ENCODE measurements around the gene SPATA16.
"Not testable (repeated sequence)": the region's sequence is repeated elsewhere in the genome, so short reads cannot be mapped to it uniquely, and the experiment has no call there.

Gene SPATA16

GRCh38 chr3:173037840-173038483 lies 103.1 kb downstream of the SPATA16 start:
- Mint-ChIP-seq H3K27ac (no peak overlapping the region), H3K4me1 (no peaks in the 10 kb centered on the region), H3K27me3 (no peaks in the 10 kb centered on the region), H3K36me3 (ENCODE audit: low read depth) (no peaks in the 10 kb centered on the region), H3K9me3 (no peaks in the 10 kb centered on the region), H3K4me3 (no peak overlapping the region)
- DNase-seq (no peak), ATAC-seq (no peak)

- no peak for ATAC-seq
- Mint-ChIP-seq H3K4me1 (no peaks in the 10 kb centered on the region), H3K36me3 (ENCODE audit: low read depth) (no peaks in the 10 kb centered on the region), H3K9me3 (no peaks in the 10 kb centered on the region), H3K4me3 (no peak overlapping the region), H3K27me3 (peaks cover 5% of the 10 kb centered on the region), H3K27ac (no peak overlapping the region)
- DNase-seq: no peak
Observed at GRCh38 chr3:173030273-173030672, 110.8 kb downstream of the SPATA16 start.

- Mint-ChIP-seq H3K9me3 (no peaks in the 10 kb centered on the region), H3K36me3 (ENCODE audit: low read depth) (no peaks in the 10 kb centered on the region), H3K27me3 (peaks cover 5% of the 10 kb centered on the region), H3K27ac (no peak overlapping the region), H3K4me1 (no peaks in the 10 kb centered on the region), H3K4me3 (no peak overlapping the region)
- no peak for ATAC-seq
- DNase-seq: no peak
Observed at GRCh38 chr3:173028351-173028750, 112.7 kb downstream of the SPATA16 start.

GRCh38 chr3:173027429-173027828 lies 113.6 kb downstream of the SPATA16 start:
- H3K27me3 Mint-ChIP-seq: peaks cover 5% of the 10 kb centered on the region
- H3K27ac Mint-ChIP-seq: no peak overlapping the region
- ATAC-seq (no peak), DNase-seq (no peak)
- no peaks in the 10 kb centered on the region for H3K9me3 Mint-ChIP-seq
- no peaks in the 10 kb centered on the region for H3K36me3 Mint-ChIP-seq (ENCODE audit: low read depth)
- H3K4me3 Mint-ChIP-seq: no peak overlapping the region
- H3K4me1 Mint-ChIP-seq: no peaks in the 10 kb centered on the region

GRCh38 chr3:173025941-173026340 lies 115.1 kb downstream of the SPATA16 start:
- Mint-ChIP-seq H3K36me3 (ENCODE audit: low read depth) (no peaks in the 10 kb centered on the region), H3K9me3 (peaks cover 2% of the 10 kb centered on the region), H3K27me3 (peaks cover 5% of the 10 kb centered on the region), H3K4me3 (no peak overlapping the region), H3K4me1 (no peaks in the 10 kb centered on the region), H3K27ac (no peak overlapping the region)
- ATAC-seq: no peak
- no peak for DNase-seq

- no peak for ATAC-seq
- no peak overlapping the region for H3K4me3 Mint-ChIP-seq
- no peak overlapping the region for H3K27ac Mint-ChIP-seq
- no peak for DNase-seq
- H3K9me3 Mint-ChIP-seq: peaks cover 4% of the 10 kb centered on the region
- no peaks in the 10 kb centered on the region for H3K36me3 Mint-ChIP-seq (ENCODE audit: low read depth)
- no peaks in the 10 kb centered on the region for H3K4me1 Mint-ChIP-seq
- no peaks in the 10 kb centered on the region for H3K27me3 Mint-ChIP-seq
Observed at GRCh38 chr3:173021547-173022185, 119.4 kb downstream of the SPATA16 start.

- H3K4me1 Mint-ChIP-seq; H3K9me3 Mint-ChIP-seq; H3K27ac Mint-ChIP-seq; ATAC-seq; H3K4me3 Mint-ChIP-seq; H3K36me3 Mint-ChIP-seq (ENCODE audit: low read depth); H3K27me3 Mint-ChIP-seq; DNase-seq: not testable (repeated sequence)
Observed at GRCh38 chr3:173020128-173020527, 120.9 kb downstream of the SPATA16 start.

- Mint-ChIP-seq H3K4me1 (no peaks in the 10 kb centered on the region), H3K36me3 (ENCODE audit: low read depth) (no peaks in the 10 kb centered on the region), H3K27ac (no peak overlapping the region), H3K9me3 (peaks cover 4% of the 10 kb centered on the region), H3K27me3 (no peaks in the 10 kb centered on the region), H3K4me3 (no peak overlapping the region)
- ATAC-seq (no peak), DNase-seq (no peak)
Observed at GRCh38 chr3:173019378-173019777, 121.7 kb downstream of the SPATA16 start.

GRCh38 chr3:173018758-173019157 lies 122.3 kb downstream of the SPATA16 start:
- ATAC-seq (no peak), DNase-seq (no peak)
- no peaks in the 10 kb centered on the region for H3K4me1 Mint-ChIP-seq
- no peak overlapping the region for H3K27ac Mint-ChIP-seq
- no peaks in the 10 kb centered on the region for H3K27me3 Mint-ChIP-seq
- no peak overlapping the region for H3K4me3 Mint-ChIP-seq
- H3K9me3 Mint-ChIP-seq: peaks cover 4% of the 10 kb centered on the region
- no peaks in the 10 kb centered on the region for H3K36me3 Mint-ChIP-seq (ENCODE audit: low read depth)

GRCh38 chr3:173013219-173013832 lies 127.7 kb downstream of the SPATA16 start:
- Mint-ChIP-seq H3K9me3 (no peaks in the 10 kb centered on the region), H3K27ac (no peak overlapping the region)

GRCh38 chr3:173009410-173009809 lies 131.6 kb downstream of the SPATA16 start:
- H3K4me1 Mint-ChIP-seq: no peaks in the 10 kb centered on the region
- ATAC-seq: no peak
- H3K9me3 Mint-ChIP-seq: no peaks in the 10 kb centered on the region
- no peak for DNase-seq
- no peak overlapping the region for H3K4me3 Mint-ChIP-seq
- H3K27me3 Mint-ChIP-seq: no peaks in the 10 kb centered on the region
- no peaks in the 10 kb centered on the region for H3K36me3 Mint-ChIP-seq (ENCODE audit: low read depth)
- H3K27ac Mint-ChIP-seq: no peak overlapping the region

More at GRCh38 chr3:173013219-173013832, 127.7 kb downstream of the SPATA16 start:
- ATAC-seq (no peak), DNase-seq (no peak)
- H3K36me3 Mint-ChIP-seq (ENCODE audit: low read depth): no peaks in the 10 kb centered on the region
- H3K27me3 Mint-ChIP-seq: no peaks in the 10 kb centered on the region
- no peak overlapping the region for H3K4me3 Mint-ChIP-seq
- H3K4me1 Mint-ChIP-seq: no peaks in the 10 kb centered on the region

GRCh38 chr3:173008978-173009377 lies 132.1 kb downstream of the SPATA16 start:
- DNase-seq: no peak
- Mint-ChIP-seq H3K4me1 (no peaks in the 10 kb centered on the region), H3K4me3 (no peak overlapping the region), H3K9me3 (no peaks in the 10 kb centered on the region), H3K27me3 (no peaks in the 10 kb centered on the region), H3K27ac (no peak overlapping the region), H3K36me3 (ENCODE audit: low read depth) (no peaks in the 10 kb centered on the region)
- no peak for ATAC-seq

GRCh38 chr3:173007079-173007723 lies 133.8 kb downstream of the SPATA16 start:
- ATAC-seq (no peak), DNase-seq (no peak)
- Mint-ChIP-seq H3K9me3 (no peaks in the 10 kb centered on the region), H3K27ac (no peak overlapping the region), H3K27me3 (no peaks in the 10 kb centered on the region), H3K36me3 (ENCODE audit: low read depth) (no peaks in the 10 kb centered on the region), H3K4me3 (no peak overlapping the region), H3K4me1 (no peaks in the 10 kb centered on the region)

GRCh38 chr3:173006006-173006405 lies 135.0 kb downstream of the SPATA16 start:
- Mint-ChIP-seq H3K9me3 (peaks cover 4% of the 10 kb centered on the region), H3K4me1 (no peaks in the 10 kb centered on the region), H3K36me3 (ENCODE audit: low read depth) (no peaks in the 10 kb centered on the region), H3K4me3 (no peak overlapping the region), H3K27ac (no peak overlapping the region), H3K27me3 (no peaks in the 10 kb centered on the region)
- DNase-seq (no peak), ATAC-seq (no peak)

GRCh38 chr3:173004681-173005080 lies 136.4 kb downstream of the SPATA16 start:
- Mint-ChIP-seq H3K4me3 (no peak overlapping the region), H3K27ac (no peak overlapping the region), H3K4me1 (no peaks in the 10 kb centered on the region), H3K27me3 (no peaks in the 10 kb centered on the region), H3K9me3 (peaks cover 4% of the 10 kb centered on the region), H3K36me3 (ENCODE audit: low read depth) (no peaks in the 10 kb centered on the region)
- DNase-seq: no peak
- ATAC-seq: no peak
